ENCODE measurements around the gene AMIGO1. TPM values are rescaled to one million over a fixed set of nuclear protein-coding genes. Genes with fewer than 3 reads are reported as not detected.

The AMIGO1 gene
- total RNA-seq, 4 donors from 2014 or later, result 0.45 to 2.7 (median 1.8) TPM

DNA sequence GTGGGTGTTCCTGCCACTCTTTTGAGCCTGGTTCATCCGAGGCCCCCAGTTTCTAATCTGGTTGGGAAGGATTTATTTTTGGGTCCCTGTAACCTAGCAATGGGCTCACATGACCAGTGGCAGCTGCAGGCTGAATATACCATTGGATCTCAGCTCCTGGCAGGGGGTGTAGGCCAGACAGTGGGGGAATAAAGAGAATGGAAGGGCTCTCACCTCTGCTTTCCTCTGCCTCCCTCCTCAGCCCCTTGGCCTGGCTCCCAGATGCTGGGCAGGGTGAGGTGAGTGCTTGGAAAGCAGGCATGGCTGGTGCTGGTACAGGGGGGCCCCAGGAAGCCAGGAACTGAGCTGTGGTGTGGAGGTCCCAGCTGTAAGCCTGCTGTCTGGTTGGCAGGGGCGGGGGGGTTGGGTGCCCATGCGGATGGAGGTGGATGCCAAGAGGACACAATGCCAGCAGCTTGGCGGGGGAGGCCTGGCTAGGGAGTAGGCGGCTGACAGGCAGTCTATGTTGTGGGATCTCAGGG is 26.5 kb upstream of the AMIGO1 start:
- 63 to 82% methylated on average over 3 to 4 of the region's 5 CpGs for WGBS, 2 donors
- intact Hi-C loops (cut with DNase I), result no loop called here
- no peak for TF ChIP-seq POLR2A (IDR thresholded peaks at IDR 0.05)
- TF ChIP-seq, protein P1, sequence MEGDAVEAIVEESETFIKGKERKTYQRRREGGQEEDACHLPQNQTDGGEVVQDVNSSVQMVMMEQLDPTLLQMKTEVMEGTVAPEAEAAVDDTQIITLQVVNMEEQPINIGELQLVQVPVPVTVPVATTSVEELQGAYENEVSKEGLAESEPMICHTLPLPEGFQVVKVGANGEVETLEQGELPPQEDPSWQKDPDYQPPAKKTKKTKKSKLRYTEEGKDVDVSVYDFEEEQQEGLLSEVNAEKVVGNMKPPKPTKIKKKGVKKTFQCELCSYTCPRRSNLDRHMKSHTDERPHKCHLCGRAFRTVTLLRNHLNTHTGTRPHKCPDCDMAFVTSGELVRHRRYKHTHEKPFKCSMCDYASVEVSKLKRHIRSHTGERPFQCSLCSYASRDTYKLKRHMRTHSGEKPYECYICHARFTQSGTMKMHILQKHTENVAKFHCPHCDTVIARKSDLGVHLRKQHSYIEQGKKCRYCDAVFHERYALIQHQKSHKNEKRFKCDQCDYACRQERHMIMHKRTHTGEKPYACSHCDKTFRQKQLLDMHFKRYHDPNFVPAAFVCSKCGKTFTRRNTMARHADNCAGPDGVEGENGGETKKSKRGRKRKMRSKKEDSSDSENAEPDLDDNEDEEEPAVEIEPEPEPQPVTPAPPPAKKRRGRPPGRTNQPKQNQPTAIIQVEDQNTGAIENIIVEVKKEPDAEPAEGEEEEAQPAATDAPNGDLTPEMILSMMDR (IDR thresholded peaks at IDR 0.05), result no peak
- no peaks in the 10 kb centered on the region for H3K9me3 ChIP-seq
- no peaks in the 10 kb centered on the region for H3K36me3 ChIP-seq
- H3K4me1 ChIP-seq, result peaks cover 0 to 21% (median 5%) of the 10 kb centered on the region in 3 donors
- H3K27ac ChIP-seq, result peak overlapping the region in 2 of 4 donors; percentile 5 to 46
- no peak overlapping the region for H3K4me3 ChIP-seq
- DNase-seq, result no peak
- no peaks in the 10 kb centered on the region for H3K27me3 ChIP-seq

DNA sequence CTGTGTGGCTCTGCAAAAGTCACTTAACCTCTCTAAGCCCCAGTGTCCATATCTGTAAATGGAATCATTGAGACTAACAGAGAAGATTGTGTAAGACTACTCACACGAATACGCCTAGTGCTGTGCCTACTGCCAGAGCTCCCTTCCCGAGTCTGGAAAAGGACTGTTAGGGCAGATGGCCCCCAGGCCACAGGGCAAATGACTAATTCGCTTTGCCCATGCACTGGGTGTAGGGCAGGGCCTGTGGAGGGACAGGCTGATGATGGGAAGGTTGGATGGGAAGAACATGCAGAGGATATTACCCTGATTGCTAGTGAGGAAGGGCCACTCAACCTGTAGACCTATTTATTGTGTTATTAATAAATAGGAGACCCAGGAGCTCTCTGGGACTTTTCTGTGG is 26.0 kb upstream of the AMIGO1 start:
- peaks cover 0 to 21% (median 5%) of the 10 kb centered on the region in 3 donors for H3K4me1 ChIP-seq
- H3K9me3 ChIP-seq, result no peaks in the 10 kb centered on the region
- WGBS, 2 donors, result 51 to 67% methylated on average over 2 to 3 of the region's 4 CpGs
- intact Hi-C loops (cut with DNase I), result no loop called here
- H3K27ac ChIP-seq, result peak overlapping the region in 2 of 4 donors; percentile 5 to 46
- H3K36me3 ChIP-seq, result no peaks in the 10 kb centered on the region
- DNase-seq, result no peak
- no peaks in the 10 kb centered on the region for H3K27me3 ChIP-seq
- H3K4me3 ChIP-seq, result no peak overlapping the region
- TF ChIP-seq, protein P1 (IDR thresholded peaks at IDR 0.05), result no peak
- TF ChIP-seq POLR2A (IDR thresholded peaks at IDR 0.05), result no peak

DNA sequence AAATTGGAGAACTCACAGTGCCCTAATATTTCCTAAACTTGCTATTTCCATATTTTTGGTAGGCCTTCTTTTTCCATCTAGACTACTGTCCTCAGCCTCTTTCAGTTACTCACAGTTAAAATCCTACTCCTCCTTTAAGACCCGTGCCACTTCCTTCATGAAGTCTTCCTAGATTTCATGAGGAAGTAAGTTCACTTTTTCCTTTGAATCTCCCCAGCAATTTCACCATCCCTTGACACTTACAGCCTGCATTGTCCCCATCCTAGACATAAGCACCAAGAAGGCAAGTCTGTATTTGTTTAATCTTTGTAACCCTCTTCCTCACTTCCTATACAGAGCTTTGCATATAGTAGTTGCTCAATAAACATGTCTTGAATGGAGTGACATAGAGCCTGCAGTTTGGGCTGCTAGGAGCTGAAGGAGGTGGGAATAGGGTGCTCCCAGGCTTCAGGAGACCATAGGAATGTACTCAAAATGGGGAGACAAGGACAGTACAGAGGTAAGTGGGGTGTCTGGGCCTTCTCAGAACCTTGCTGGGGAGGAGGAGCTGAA is 24.9 kb upstream of the AMIGO1 start:
- intact Hi-C loops (cut with DNase I), result loop anchor here (5.0 kb wide), 1 partner anchor 42 kb away; the partner anchor contains the start of gene CYB561D1
- 88 to 89% methylated on average over 1 of the region's 1 CpG for WGBS, 2 donors
- H3K4me1 ChIP-seq, result peaks cover 0 to 26% (median 5%) of the 10 kb centered on the region in 3 donors
- DNase-seq, result no peak
- no peak overlapping the region for H3K27ac ChIP-seq
- TF ChIP-seq, protein P1 (IDR thresholded peaks at IDR 0.05), result no peak
- TF ChIP-seq POLR2A (IDR thresholded peaks at IDR 0.05), result no peak
- H3K4me3 ChIP-seq, result no peak overlapping the region
- H3K36me3 ChIP-seq, result no peaks in the 10 kb centered on the region
- no peaks in the 10 kb centered on the region for H3K9me3 ChIP-seq
- no peaks in the 10 kb centered on the region for H3K27me3 ChIP-seq

DNA sequence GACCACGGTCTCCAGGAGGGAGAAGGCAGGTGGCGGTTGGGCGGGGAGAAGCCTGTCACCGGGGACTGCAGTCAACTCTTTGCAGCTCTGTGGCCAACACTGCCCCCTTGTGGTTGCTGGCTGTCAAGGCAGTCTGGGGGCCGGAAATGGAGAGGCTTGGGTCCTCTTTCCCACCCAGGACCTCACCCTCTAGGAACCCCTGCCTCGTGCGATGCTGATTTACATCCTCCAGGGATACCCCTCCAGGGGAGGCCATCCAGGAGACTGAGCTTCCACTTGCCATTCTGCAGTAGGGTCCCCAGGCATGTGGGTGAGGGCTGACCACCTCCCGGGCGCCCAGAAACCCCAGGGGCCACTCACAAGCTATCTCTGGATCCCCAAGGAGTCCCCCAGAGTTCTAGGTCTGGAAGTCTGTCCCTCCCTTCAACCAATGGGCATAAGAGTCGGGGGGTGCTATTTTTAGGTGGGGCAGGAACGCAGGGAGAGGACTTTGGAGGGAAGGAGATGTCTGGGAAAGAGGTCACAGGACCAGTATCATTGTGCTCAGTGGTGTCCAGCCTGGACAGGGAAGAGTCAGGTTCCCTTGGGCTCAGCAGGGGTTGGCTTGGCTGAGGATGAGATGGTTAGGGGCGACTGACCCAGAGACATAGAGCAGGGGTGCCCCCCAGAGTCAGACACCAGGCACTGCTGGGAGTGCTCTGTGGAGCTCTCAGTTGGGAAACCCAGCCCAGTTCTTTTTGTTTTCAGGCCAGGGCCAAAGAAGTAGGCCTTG is 23.0 kb upstream of the AMIGO1 start:
- TF ChIP-seq, protein P1 (IDR thresholded peaks at IDR 0.05), result peak; percentile 94 to 99 (median 98)
- TF ChIP-seq POLR2A (IDR thresholded peaks at IDR 0.05), result no peak
- H3K27ac ChIP-seq, result peak overlapping the region; percentile 13 to 45 (median 29)
- H3K27me3 ChIP-seq, result no peaks in the 10 kb centered on the region
- intact Hi-C loops (cut with DNase I), result loop anchor here (5.0 kb wide), 1 partner anchor 40 kb away; the partner anchor contains the start of gene CYB561D1
- peaks cover 0 to 26% (median 5%) of the 10 kb centered on the region in 3 donors for H3K4me1 ChIP-seq
- peak overlapping the region in 2 of 4 donors; percentile 14 to 39 for H3K4me3 ChIP-seq
- no peaks in the 10 kb centered on the region for H3K9me3 ChIP-seq
- H3K36me3 ChIP-seq, result no peaks in the 10 kb centered on the region
- WGBS, 2 donors, result 0 to 6% methylated on average over 1 to 8 of the region's 12 CpGs
- no peak for DNase-seq

Measured in esophagus squamous epithelium (tissue), 5 donors.